Measurements from ENCODE around the gene CCSER1. TPM values are rescaled to one million over a fixed set of nuclear protein-coding genes. Genes with fewer than 3 reads are reported as not detected.

CCSER1 gene
- total RNA-seq, 4 donors from 2014 or later = 3.2 to 17.3 (median 10.2) TPM

GRCh38 chr4:90977726-90978125, 850.5 kb downstream of the CCSER1 start:
- TF ChIP-seq, protein P1, sequence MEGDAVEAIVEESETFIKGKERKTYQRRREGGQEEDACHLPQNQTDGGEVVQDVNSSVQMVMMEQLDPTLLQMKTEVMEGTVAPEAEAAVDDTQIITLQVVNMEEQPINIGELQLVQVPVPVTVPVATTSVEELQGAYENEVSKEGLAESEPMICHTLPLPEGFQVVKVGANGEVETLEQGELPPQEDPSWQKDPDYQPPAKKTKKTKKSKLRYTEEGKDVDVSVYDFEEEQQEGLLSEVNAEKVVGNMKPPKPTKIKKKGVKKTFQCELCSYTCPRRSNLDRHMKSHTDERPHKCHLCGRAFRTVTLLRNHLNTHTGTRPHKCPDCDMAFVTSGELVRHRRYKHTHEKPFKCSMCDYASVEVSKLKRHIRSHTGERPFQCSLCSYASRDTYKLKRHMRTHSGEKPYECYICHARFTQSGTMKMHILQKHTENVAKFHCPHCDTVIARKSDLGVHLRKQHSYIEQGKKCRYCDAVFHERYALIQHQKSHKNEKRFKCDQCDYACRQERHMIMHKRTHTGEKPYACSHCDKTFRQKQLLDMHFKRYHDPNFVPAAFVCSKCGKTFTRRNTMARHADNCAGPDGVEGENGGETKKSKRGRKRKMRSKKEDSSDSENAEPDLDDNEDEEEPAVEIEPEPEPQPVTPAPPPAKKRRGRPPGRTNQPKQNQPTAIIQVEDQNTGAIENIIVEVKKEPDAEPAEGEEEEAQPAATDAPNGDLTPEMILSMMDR (IDR thresholded peaks at IDR 0.05) = no peak
- DNase-seq (ENCODE audit: low spot score) (no peak), ATAC-seq (ENCODE audit: low FRiP score) (no peak)

- ATAC-seq (ENCODE audit: low FRiP score) = no peak
- TF ChIP-seq, protein P1 (IDR thresholded peaks at IDR 0.05) = no peak
- DNase-seq (ENCODE audit: low spot score) = no peak
These were observed 852.4 kb downstream of the CCSER1 start for GRCh38 chr4:90979556-90979955.

- ATAC-seq (ENCODE audit: low FRiP score) = no peak
- TF ChIP-seq, protein P1 (IDR thresholded peaks at IDR 0.05) = no peak
These were observed 855.6 kb downstream of the CCSER1 start for GRCh38 chr4:90982813-90983212.

GRCh38 chr4:90990284-90990683, 863.1 kb downstream of the CCSER1 start:
- TF ChIP-seq, protein P1 (IDR thresholded peaks at IDR 0.05) = no peak
- DNase-seq (ENCODE audit: low spot score) (no peak), ATAC-seq (ENCODE audit: low FRiP score) (no peak)

More at GRCh38 chr4:90982813-90983212, 855.6 kb downstream of the CCSER1 start:
- DNase-seq (ENCODE audit: low spot score) = no peak

DNA sequence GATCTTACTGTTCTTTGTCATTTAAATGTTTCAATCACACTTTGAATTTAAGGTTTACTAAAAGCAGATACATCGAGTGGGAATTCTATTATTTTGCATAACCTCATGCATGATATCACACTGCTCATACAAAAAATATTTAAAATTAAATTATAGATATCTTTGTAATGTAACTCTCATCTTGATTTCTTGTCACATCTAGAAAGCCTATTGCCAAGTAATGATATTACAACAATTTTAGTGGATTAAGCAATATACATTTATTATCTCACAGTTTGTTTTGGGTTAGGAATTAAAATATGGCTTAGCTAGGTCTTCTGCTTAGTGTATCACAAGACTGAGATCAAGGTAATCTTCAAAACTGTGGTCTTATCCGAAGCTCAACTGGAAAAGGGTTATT, 865.0 kb downstream of the CCSER1 start:
- DNase-seq (ENCODE audit: low spot score) (no peak), ATAC-seq (ENCODE audit: low FRiP score) (no peak)
- TF ChIP-seq, protein P1 (IDR thresholded peaks at IDR 0.05) = no peak

- TF ChIP-seq, protein P1 (IDR thresholded peaks at IDR 0.05) = no peak
- DNase-seq (ENCODE audit: low spot score) = no peak
- ATAC-seq (ENCODE audit: low FRiP score) = no peak
These were observed 867.8 kb downstream of the CCSER1 start for GRCh38 chr4:90994851-90995574.

DNA sequence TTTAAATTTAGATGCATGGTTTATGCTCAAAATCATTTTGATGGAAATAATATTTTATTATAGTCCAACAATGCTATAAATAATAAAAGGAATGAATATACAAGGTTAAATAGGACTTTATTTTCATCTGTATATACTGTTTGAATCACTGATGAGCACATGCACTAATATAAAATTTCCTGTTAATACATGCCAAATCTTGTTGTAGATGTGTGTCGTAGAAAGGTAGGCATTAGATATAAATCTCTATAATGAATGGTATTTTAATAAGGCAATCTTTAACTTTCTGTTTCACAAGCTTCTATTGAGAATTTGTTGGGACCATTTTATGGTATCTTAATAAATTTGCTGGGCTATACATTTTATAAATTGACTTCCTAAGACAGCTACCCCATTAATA, 868.8 kb downstream of the CCSER1 start:
- TF ChIP-seq, protein P1 (IDR thresholded peaks at IDR 0.05) = no peak
- ATAC-seq (ENCODE audit: low FRiP score) (no peak), DNase-seq (ENCODE audit: low spot score) (no peak)

All from omental fat pad (tissue), 4 donors.